GM18861 (cell line): ENCODE results near the gene CERS6.

Experiments
- ATAC-seq: cut with Tn5 transposase; IDR thresholded peaks from one replicate; pipeline ENCODE4 v1.9.1; 2021; ENCODE audit not compliant: unreplicated experiment

Gene CERS6

GRCh38 chr2:168819050-168819715 is 363.1 kb downstream of the CERS6 start:
- ATAC-seq: no peak

- no peak for ATAC-seq
These were observed 363.9 kb downstream of the CERS6 start for GRCh38 chr2:168819829-168820489.

- ATAC-seq: no peak
These were observed 365.5 kb downstream of the CERS6 start for GRCh38 chr2:168821577-168821976.

- no peak for ATAC-seq
These were observed 365.9 kb downstream of the CERS6 start for GRCh38 chr2:168821992-168822391.
